HG03025 (cell line): ENCODE results near the gene PTPRN2.

Experiments used
- ATAC-seq: cut with Tn5 transposase; IDR thresholded peaks from one replicate; pipeline ENCODE4 v1.9.1; 2021; ENCODE audit warnings: mild to moderate bottlenecking, moderate library complexity; ENCODE audit not compliant: unreplicated experiment, low FRiP score

The PTPRN2 gene

DNA sequence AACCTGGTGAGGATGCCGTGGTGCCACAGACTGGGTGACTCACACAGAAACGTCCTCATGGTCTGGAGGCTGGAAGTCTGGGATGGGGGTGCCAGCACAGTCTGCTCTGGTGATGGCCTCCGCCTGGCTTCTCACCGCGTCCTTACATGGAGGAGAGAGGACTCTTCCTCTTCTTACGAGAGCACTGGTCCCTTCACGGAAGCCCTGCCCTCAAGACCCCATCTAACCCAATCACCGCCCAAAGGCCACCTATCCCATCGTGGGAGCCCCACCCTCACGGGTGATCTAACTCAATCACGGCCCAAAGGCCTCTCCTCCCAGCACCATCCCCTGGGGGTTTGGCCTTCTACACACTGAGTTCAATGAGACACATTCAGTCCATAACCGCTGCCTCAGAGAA, 137.7 kb downstream of the PTPRN2 start:
- no peak for ATAC-seq

DNA sequence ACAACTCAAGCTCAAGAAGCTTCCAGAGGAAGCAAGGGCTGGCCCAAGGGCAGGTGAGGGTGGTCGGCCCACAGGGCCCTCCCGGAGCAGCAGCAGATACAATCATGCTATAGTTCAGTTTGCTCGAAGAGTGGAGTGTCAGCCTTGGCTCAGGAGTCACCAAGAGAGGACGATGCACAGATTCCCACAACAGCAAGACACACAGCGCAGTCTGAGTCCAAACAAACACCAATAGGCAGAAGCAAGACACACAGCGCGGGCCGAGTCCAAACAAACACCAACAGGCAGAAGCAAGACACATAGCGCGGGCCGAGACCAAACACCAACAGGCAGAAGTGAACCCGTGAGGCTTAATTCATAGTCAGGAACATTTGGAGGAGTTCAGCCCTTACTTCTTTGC, 138.4 kb downstream of the PTPRN2 start:
- ATAC-seq, result no peak

DNA sequence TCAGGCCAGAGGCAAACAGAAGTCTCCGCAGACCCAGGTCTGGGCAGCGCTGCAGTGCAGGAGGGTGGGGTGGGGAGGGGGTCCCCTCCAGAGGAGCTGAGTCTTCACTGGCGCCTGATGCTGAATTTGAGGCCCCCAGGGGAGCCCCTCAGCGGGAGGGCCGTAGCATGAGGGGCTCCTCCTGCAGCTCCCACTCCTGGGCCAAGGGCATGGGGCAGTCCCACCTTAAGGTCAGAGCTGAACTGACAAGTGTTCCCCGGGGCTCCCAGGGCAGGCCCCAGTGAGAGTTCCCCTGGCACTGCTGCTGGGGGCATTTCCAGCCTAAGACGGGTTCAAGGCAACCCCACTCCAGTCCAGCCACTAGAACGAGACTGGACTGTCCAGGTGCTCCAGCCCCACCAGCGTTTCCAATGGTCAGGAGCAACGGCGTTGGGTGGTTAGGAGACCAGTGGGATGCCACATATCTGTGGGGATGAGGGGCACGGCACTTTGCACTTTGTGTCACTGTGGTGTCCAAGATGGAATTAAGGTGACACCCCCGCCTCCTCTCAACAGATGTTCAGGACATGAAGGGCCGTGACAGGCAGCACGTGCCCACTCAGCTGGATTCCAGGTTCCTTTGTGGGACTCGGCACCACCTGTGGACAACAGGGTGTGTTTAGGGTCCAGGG, 139.1 kb downstream of the PTPRN2 start:
- no peak for ATAC-seq

DNA sequence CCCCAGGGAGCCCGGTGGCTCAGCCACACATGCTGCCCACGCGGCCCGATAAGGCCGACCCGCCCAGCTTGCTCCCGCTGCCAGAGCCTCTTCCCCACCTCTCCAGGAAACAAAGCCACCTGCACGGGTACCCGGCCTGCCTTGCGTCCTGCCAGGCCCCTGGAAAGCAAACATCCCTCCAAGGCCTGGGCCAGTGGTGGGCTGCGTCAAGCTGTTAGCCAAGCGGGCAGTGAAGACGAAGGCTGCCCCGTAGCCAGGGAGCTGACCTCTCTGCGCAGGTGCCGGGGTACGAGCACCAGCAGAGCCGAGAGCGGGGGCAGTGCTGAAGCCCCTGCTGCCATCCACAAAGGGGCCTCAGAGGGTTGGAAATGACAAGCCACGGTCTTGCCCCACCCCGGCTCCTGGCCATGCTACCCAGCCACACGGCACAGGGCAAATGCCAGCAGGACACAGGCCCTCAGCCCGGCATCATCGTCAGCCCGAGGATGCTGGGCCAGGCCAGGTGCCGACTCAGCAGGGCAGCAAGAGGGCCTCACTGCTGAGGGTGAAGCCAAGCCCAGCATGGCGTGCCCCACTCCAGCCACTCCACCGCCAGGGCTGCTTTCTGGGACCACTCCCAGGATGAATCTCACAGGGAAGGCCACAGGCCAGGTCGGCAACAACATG, 140.0 kb downstream of the PTPRN2 start:
- no peak for ATAC-seq

DNA sequence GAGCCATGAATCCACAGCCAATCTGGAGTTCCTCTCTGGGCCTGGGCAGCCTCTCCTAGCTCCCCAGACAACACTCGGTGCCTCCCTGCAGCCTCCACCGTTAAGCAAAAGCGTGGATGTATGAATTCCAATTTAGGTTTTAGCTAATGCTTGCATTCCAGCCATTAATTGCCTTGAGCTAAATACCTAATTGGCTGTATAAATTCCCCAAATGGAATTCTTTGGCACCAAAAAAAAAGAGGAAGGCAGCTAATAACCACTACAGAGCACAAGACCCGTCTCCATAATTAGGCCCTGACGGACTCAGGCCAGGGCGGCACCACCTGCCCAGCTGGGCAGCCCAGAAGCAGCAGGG, 140.5 kb downstream of the PTPRN2 start:
- no peak for ATAC-seq

DNA sequence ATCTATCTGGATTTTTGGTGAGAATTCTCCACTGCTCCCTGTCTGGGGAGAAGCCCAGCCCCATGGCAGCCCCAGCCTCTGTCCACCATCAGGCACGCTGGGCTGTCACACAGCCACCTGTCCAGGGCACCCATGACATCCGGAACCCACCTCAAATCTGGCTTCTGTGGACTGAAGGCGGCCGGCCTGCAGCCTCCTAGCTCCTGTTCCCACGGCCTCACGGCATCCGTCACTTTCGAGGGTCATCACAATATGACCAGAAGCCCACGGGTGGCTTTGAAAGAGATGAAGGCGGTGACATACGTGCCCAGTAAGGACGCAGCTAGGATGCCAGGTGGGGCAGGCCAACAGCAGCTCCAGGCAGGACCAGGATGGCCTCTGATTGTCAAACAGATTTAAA, 140.9 kb downstream of the PTPRN2 start:
- no peak for ATAC-seq

DNA sequence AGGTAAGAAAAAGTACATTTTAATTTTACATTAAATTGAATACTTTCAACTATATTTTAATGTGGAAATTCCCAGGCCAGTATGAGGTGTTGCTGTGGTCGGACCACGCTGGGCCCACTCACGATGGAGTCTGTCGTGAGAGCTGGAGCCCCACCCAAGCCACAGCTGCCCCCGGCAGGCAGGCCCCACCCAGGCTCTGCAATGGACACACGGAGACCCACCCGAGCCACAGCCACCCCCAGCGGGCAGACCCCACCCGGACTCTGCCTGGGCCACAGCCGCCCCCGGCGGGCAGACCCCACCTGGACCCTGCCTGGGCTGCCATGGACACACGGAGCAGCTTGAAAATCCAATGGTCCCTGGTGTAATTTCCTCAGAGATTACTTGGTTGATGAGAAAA, 141.3 kb downstream of the PTPRN2 start:
- no peak for ATAC-seq

DNA sequence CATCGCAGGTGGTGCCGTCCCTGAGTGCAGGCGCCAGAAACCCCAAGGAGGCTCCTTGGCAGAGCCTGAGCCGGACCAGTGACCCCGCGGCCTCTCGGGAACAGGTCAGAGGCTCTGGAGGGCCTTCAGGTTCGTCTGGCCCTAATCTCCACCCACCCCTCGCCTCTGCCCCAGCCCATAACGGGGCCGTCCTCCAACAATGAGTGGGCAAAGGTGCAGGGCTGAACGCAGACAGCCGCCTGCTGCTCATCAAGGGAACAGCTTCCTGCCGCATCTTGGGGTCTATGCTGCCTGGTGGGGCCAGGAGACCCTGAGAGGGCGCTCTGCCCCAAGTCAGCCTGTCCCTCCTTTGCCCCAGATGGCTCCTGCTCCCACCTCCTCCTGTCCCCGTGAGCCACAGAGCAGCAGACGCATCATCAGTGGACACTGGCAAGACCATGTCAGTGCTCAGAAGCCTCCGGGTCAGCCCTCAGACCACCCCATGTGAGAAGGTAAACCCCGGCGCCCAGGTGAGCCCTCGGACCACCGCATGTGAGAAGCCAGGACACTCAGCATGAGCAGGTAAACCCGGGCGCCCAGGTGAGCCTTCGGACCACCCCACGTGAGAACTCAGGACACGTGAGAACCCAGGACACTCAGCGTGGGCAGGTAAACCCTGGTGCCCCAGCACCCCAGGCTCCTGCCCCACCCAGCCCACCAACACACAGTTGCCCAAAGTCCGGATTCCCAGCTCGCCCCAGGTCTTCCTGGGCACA, 142.0 kb downstream of the PTPRN2 start:
- ATAC-seq, result no peak

DNA sequence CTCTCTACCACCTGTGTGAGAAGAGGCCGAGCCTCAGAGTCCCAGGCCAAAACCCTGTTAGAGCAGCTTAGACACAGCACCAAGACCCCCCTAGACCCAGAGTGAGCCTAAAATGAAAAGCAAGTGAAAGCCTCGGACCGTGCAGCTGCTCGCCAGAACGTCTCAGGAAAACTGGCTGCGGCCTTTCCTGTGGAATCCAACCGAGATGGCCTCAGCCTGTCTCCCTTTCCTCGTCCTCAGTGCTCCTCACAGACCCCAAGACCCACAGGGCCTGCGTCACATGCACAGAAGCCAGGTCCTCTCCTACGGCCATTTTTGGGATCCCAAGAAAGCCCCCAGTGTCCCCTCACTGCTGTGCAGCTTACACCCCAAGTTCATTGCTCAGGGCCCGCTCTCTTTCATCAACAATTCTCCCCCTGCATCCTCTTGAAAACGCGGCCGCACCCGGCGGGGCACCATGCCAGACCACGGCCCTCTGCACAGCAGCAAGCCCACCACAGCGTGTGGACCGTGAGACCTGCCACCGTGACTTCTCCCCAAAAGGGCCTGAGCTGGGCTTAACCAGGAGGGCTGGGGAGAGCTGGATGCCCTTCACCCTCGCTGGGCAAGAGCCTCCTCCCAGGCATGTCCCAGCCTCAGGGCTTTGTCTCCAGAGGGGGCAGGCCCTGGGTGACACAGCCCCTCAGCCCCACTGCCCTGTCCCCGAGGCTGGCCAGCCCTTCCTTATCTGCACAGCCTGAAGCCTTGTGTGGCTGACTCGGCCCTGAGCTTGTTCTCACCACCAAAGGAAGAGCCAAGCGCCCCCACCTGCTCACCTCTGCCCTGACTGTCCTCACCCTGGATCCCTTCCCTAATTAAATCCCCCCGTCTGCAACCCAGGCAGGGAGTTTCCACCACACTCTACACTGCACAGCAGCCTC, 142.9 kb downstream of the PTPRN2 start:
- no peak for ATAC-seq

DNA sequence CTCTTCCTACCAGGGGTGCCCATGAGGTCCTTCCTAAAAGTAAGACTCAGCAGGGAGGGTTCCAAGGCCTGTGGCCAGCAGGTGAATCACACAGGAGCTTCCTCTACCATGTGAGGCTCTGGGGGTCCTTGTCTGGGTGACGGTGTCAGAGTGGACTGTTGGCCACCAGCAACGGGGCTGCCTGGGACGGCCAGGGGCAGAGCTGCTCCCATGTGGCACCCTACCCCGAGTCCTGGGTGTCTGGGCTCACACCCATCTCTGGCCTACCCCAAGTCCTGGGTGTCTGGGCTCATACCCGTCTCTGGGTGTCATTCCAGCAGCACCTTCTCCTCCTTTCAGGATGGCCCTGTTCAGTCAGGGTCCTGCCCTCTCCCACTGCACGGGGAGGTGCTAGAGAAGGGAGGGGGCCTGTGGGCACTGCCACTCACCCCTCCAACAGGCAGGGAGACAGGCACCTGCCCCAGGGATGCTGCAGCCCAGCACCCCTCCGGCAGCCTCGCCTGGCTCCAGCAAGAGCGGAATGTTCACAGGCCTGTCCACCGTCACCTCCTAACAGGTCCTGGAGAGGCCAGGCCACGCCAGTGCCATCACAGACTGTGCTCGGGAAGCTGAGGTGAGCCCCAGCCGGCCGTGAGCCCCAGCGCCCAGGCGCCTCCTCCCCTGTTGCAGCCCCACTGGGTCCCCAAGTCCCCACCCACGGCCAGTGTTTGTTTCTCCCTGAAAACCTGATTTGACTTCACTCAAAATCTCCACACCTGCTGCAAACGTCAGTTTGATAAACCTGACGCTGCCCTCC, 143.7 kb downstream of the PTPRN2 start:
- no peak for ATAC-seq

DNA sequence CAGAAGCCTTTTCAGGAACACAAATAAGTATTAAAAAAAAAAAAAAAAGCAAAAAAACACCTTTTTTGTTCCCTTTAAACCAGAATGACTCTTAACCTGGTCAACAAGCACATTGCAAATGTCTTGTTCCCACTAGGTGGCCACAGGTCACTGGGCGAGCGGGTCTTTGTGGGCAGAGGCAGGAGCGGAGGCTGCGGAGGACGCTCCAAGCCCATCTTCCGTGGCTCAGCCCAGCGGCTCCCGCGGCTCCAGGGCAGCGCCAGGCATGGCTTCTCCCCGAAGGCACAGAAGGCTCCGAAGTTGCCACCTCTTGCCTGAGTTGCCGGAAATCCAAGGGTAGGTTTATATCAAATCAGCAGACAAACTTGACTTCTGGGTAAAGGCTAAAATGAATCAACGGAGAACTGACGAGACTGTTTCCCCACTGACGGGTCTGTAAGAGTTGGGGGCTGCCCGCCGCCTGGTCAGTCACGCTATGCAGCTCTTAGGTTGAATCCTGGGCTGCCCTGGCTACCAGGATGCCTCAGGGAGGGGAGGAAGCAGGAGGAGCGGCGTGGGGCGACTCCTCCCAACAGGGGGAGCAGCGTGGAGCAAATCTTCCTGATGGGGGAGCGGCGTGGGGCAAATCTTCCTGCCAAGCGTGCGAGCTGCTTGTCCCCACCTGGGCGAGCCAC, 144.5 kb downstream of the PTPRN2 start:
- ATAC-seq, result no peak

DNA sequence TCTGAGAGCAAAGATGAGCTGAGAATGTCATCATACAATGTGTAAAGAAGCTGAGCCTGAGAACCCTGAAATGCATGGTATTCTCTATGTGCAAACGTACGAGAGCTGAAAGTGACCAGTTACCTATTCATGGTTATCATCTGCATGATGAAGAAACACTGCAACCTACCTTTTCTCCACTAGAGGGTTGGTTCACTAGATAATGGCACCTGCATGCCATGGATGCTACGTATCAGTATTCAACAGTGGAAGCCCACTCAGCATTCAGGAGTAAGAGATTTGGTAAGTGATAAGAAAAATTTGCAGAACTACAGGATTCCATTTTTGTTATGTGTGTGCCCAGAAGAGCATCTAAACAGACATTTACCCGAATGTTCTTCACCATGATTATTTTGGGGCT, 145.4 kb downstream of the PTPRN2 start:
- no peak for ATAC-seq

DNA sequence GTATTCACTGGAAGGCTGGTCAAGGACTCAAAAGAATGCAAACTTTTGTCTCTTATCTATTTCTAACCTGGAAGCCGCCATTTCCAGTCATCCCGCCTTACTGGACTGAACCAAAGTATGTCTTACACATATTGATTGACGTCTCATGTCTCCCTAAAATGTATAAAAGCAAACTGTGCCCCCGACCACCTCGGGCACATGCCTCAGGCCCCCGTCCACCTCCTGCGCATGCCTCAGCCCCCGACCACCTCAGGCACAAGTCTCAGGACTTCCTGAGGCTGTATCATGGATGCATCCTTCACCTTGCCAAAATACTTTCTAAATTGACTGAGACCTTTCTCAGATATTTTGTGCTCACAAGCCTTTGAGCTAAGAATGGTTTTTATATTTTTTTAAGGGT, 148.6 kb downstream of the PTPRN2 start:
- ATAC-seq, result no peak

DNA sequence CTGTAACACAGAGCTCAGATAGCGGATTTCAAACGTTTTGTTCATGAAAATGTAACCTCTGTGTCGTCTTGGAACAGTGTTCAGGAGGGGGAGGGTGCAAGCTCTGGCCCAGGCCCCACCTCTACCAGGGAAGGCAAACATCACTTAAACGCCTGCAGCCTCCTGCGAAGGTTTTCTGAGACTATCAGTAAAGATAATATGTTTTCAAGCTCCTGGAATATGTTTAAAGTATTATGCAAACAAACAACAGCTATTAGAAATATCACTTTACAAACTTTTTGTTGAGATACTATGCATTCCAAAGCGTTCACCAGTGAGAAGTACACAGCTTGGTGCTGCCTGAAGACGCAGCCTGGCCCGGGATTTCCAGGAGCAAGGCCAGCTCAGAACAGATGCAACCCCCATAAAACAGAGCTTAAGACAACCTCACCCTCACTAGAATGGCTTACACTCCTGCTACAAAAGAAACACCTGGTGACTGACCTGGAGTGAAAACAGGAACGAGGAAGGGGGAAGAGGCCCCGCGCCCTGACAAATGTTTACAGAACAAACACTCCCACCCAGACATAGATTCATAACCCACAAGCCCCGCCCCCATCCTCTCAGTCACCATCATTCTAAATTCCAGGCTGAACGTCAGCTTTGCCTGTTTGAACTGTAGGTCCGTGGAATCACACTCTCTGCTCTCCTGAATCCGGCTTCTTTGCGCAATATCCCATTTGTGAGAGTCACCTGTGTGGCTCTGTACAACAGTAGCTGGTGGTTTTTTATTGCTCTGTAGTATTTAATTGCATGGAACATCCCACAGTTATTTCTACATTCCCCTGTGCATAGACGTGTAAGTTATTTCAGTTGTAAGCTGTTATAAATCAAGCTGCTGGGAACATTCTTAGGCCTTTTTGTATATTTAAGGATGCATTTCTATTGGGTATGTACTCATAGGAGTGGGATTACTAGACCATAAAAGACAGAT, 155.0 kb downstream of the PTPRN2 start:
- no peak for ATAC-seq

DNA sequence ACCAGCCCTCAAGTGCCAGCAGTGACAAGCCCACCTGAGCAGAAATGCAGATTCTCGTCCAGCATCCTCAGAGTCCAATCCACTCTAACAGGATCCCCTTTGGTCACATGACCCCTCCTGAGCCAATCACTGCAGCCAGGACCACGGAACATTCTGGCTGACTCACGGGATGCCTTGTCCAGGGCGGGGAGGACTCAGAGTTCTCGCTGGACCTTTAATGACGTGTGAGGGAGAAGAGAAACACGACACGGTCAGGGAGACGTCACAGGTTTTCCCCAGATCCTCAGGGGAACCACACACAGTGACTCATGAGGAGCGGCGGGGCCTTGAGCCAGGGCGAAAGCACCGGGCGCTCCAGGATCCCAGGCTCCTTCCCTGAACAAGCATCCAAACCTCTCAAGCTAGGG, 155.7 kb downstream of the PTPRN2 start:
- no peak for ATAC-seq

DNA sequence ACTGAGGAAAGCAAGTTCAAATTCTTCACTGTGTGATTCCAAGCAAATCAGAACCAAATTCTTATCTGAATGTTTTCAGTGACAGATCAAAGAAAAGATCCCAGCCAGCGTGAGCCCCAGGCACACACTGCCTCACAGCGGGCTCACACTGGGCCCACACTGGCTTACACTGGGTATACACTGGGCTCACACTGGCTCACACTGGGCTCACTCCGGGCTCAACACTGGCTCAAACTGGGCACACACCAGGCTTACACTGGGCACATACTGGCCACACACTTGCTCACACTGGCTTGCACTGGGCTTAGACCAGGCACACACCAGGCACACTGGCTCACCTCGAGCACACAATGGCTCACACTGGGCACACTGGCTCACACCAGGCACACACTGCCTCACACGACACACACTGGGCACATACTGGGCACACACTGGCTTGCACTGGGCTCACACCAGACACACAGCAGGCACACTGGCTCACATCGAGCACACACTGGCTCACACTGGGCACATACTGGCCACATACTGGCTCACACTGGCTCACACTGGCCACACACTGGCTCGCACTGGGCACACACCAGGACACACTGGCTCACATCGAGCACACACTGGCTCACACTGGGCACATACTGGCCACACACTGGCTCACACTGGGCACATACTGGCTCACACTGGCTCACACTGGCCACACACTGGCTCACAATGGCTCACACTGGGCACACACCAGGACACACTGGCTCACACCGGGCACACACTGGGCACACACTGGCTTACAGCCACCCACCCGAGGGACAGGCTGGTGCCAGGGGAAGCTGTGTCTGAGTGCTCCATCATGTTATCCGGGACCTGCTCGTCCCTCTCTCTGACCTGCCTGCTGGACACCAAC, 156.3 kb downstream of the PTPRN2 start:
- ATAC-seq, result no peak

DNA sequence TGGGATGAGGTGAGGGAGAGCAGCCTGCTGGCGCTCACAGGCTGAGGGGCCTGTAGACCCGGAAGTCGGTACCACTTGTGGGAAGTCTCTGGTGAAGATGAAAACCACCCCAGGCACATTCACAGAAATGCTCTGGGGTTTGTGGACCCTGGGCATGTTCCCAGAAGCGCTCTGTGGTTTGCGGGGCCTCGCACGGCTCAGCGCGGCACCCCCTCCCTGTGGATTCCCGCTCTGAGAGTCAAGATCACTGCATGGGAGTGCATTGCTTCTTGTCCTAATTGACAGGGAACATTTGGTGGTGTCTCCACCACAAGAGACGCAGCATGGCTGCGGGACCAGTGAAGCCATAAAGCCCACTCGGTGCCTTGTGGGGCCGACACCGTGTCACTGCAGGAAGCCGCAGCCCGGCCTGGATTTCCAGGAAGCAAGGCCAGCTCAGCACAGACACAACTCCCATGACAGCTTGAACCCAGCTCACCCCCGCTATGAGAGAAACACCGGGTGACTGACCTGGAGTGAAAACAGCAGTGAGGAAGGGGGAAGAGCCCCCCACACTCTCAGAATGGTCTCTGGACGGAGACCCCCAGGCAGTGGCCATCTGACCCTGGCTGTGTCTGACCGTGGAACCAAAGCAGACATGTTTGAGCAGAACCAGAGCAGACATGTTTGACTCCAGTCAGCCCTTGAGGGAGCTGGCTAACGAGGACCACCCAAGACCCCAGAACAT, 157.2 kb downstream of the PTPRN2 start:
- no peak for ATAC-seq
